Neural cell (in vitro differentiated cells): ENCODE data around the gene FOXD2.

Source experiments
- EP300 ChIP-seq: fragments of 450-650 bp; conservative IDR thresholded peaks from 2 replicates; pipeline ENCODE4 v1.6.1; 2014; ENCODE audit warnings: antibody characterized with exemption, mild to moderate bottlenecking, moderate library complexity; ENCODE audit not compliant: poor library complexity, severe bottlenecking
- MXI1 ChIP-seq: fragments of 450-650 bp; conservative IDR thresholded peaks from 2 replicates; pipeline ENCODE4 v1.6.1; 2014; ENCODE audit warnings: antibody characterized with exemption, mild to moderate bottlenecking; ENCODE audit not compliant: poor library complexity, severe bottlenecking
- POLR2AphosphoS5 ChIP-seq: IDR thresholded peaks from 2 replicates; pipeline ENCODE4 v1.6.1; 2012
- TF ChIP-seq, protein P1 (sequence below): fragments of 450-650 bp; IDR thresholded peaks from 2 replicates; pipeline ENCODE4 v1.5.1; 2014; ENCODE audit warnings: antibody characterized with exemption, mild to moderate bottlenecking, moderate library complexity; ENCODE audit not compliant: poor library complexity, severe bottlenecking
- TF ChIP-seq, protein P2 (sequence below): IDR thresholded peaks from 2 replicates; pipeline ENCODE4 v1.6.1; 2012; ENCODE audit warnings: borderline replicate concordance

DNA sequence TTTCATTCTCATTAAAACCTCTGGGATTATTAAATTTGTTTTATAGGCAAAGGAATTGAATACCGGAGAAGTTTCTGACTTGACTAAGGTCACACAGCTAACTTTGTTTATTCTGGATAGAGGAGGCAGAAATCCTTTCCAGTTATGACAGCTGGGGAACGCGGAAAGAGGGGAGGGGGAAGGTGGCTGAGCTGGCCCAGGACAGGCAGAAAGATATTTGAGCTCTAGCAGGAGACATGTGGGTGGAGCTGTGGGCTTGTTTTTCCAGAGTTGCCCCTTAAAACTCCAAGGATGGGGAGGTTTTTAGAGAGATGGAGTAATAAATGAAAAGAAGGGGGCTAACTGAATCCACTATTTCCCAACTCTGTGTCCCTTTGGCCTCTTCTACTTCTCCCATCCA lies 27.8 kb downstream of the FOXD2 start:
- TF ChIP-seq, protein P1, sequence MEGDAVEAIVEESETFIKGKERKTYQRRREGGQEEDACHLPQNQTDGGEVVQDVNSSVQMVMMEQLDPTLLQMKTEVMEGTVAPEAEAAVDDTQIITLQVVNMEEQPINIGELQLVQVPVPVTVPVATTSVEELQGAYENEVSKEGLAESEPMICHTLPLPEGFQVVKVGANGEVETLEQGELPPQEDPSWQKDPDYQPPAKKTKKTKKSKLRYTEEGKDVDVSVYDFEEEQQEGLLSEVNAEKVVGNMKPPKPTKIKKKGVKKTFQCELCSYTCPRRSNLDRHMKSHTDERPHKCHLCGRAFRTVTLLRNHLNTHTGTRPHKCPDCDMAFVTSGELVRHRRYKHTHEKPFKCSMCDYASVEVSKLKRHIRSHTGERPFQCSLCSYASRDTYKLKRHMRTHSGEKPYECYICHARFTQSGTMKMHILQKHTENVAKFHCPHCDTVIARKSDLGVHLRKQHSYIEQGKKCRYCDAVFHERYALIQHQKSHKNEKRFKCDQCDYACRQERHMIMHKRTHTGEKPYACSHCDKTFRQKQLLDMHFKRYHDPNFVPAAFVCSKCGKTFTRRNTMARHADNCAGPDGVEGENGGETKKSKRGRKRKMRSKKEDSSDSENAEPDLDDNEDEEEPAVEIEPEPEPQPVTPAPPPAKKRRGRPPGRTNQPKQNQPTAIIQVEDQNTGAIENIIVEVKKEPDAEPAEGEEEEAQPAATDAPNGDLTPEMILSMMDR: no peak
- TF ChIP-seq POLR2AphosphoS5 (no peak), MXI1 (no peak), EP300 (no peak)
- TF ChIP-seq, protein P2, sequence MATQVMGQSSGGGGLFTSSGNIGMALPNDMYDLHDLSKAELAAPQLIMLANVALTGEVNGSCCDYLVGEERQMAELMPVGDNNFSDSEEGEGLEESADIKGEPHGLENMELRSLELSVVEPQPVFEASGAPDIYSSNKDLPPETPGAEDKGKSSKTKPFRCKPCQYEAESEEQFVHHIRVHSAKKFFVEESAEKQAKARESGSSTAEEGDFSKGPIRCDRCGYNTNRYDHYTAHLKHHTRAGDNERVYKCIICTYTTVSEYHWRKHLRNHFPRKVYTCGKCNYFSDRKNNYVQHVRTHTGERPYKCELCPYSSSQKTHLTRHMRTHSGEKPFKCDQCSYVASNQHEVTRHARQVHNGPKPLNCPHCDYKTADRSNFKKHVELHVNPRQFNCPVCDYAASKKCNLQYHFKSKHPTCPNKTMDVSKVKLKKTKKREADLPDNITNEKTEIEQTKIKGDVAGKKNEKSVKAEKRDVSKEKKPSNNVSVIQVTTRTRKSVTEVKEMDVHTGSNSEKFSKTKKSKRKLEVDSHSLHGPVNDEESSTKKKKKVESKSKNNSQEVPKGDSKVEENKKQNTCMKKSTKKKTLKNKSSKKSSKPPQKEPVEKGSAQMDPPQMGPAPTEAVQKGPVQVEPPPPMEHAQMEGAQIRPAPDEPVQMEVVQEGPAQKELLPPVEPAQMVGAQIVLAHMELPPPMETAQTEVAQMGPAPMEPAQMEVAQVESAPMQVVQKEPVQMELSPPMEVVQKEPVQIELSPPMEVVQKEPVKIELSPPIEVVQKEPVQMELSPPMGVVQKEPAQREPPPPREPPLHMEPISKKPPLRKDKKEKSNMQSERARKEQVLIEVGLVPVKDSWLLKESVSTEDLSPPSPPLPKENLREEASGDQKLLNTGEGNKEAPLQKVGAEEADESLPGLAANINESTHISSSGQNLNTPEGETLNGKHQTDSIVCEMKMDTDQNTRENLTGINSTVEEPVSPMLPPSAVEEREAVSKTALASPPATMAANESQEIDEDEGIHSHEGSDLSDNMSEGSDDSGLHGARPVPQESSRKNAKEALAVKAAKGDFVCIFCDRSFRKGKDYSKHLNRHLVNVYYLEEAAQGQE: no peak
